K562 (cell line): ENCODE results near the gene HPS3. TPM values are rescaled to one million over a fixed set of nuclear protein-coding genes. Genes with fewer than 3 reads are reported as not detected.

ENCODE experiments used
- BRCA1 ChIP-seq, 2 experiments: fragments of 450-650 bp in 1 of 2; sonication (generic) in 1 of 2; formaldehyde crosslinking in 1 of 2; IDR thresholded peaks; 2 replicates each; pipeline versions ENCODE4 v1.5.0 to v1.6.1; 2017 to 2020; ENCODE audit warnings: mild to moderate bottlenecking in 1 of 2, missing genetic modification reagents in 1 of 2
- ESRRB ChIP-seq: fragments of 250-450 bp; sonication (Bioruptor Pico); IDR thresholded peaks from 2 replicates; pipeline ENCODE4 v1.5.0; 2020; ENCODE audit warnings: mild to moderate bottlenecking, moderate library complexity, borderline replicate concordance
- ETS2 ChIP-seq: IDR thresholded peaks from 2 replicates; pipeline ENCODE4 v1.6.1; 2016; ENCODE audit warnings: borderline replicate concordance, missing genetic modification characterization, mild to moderate bottlenecking, moderate library complexity, missing compliant biosample characterization; ENCODE audit not compliant: poor library complexity, severe bottlenecking
- MAFG ChIP-seq: fragments of 450-650 bp; conservative IDR thresholded peaks from 2 replicates; pipeline ENCODE4 v1.6.1; 2016; ENCODE audit warnings: missing genetic modification characterization, missing compliant biosample characterization
- NONO ChIP-seq, 2 experiments: fragments of 200-400 bp in 1 of 2; fragments of 450-650 bp in 1 of 2; formaldehyde crosslinking in 1 of 2; IDR thresholded peaks; 2 replicates each; pipeline ENCODE4 v1.6.1; 2017; ENCODE audit warnings: low read depth in 2 of 2, mild to moderate bottlenecking in 2 of 2, moderate library complexity in 2 of 2, low read length in 1 of 2
- PURB ChIP-seq: sonication (generic); formaldehyde crosslinking; IDR thresholded peaks from 2 replicates; pipeline ENCODE4 v1.9.0; 2021; ENCODE audit warnings: low read depth, mild to moderate bottlenecking, missing genetic modification reagents
- RNF2 ChIP-seq: sonication (generic); IDR thresholded peaks from 2 replicates; pipeline ENCODE4 v1.6.1; 2016
- SRSF9 ChIP-seq: fragments of 200-400 bp; formaldehyde crosslinking; IDR thresholded peaks from 2 replicates; pipeline ENCODE4 v1.6.1; 2017; ENCODE audit warnings: low read depth, low read length, borderline replicate concordance
- TAF15 ChIP-seq: fragments of 200-400 bp; formaldehyde crosslinking; IDR thresholded peaks from 2 replicates; pipeline ENCODE4 v1.6.1; 2017; ENCODE audit warnings: mild to moderate bottlenecking, low read depth, low read length, moderate library complexity
- ZBTB8A ChIP-seq: fragments of 450-650 bp; IDR thresholded peaks from 2 replicates; pipeline ENCODE4 v1.6.1; 2018; ENCODE audit warnings: mild to moderate bottlenecking, moderate library complexity; ENCODE audit not compliant: partially characterized antibody
- ZNF263 ChIP-seq: sonication (generic); formaldehyde crosslinking; IDR thresholded peaks from 2 replicates; pipeline ENCODE4 v1.8.0; 2022; ENCODE audit warnings: mild to moderate bottlenecking, missing genetic modification reagents, borderline replicate concordance
- polyA plus RNA-seq, 8 experiments: library from polyadenylated mRNA; depleted of rRNA in 4 of 8; stranded (reverse) in 5 of 8; unstranded in 3 of 8; fragments of >200 nt; fragmentation: Nextera tagmentation in 2 of 8; fragmentation: Illumina TruSeq in 1 of 8; extraction: Ambion mirVana in 2 of 8; extraction: Trizol in 1 of 8; gene quantifications; 2 replicates each; pipeline versions ENCODE4 v1.2.1 to v1.2.3, GENCODE V29; 2011 to 2014; ENCODE audit warnings: inconsistent platforms in 1 of 8, missing spikeins in 1 of 8
- total RNA-seq, 7 experiments: library from RNA; depleted of rRNA in 6 of 7; stranded (reverse); fragments of >200 nt in 6 of 7; fragmentation: Illumina TruSeq in 2 of 7; extraction: Trizol in 2 of 7; gene quantifications; 2 replicates each; pipeline versions ENCODE4 v1.2.1 to v1.2.3, GENCODE V29; 2011 to 2021; ENCODE audit warnings: low replicate concordance in 1 of 7
- TF ChIP-seq, protein P1 (sequence below): fragments of 150-350 bp; conservative IDR thresholded peaks from 2 replicates; pipeline ENCODE4 v1.6.1; 2014; ENCODE audit warnings: low read length
- TF ChIP-seq, protein P2 (sequence below), 3 experiments: fragments of 200-800 bp in 1 of 3; sonication (Bioruptor generic) in 1 of 3; sonication (generic) in 1 of 3; formaldehyde crosslinking in 1 of 3; IDR thresholded peaks; 2 replicates each; pipeline versions ENCODE4 v1.6.1 to v1.8.0; 2016 to 2022; ENCODE audit warnings: mild to moderate bottlenecking in 2 of 3, missing compliant biosample characterization in 2 of 3, missing genetic modification characterization in 2 of 3, missing genetic modification reagents in 1 of 3
- TF ChIP-seq, protein P3 (sequence below), 3 experiments: fragments of 200-800 bp in 1 of 3; fragments of 250-450 bp in 1 of 3; fragments of 450-650 bp in 1 of 3; sonication (Bioruptor Pico) in 1 of 3; sonication (Bioruptor generic) in 1 of 3; formaldehyde crosslinking in 1 of 3; IDR thresholded peaks; 2 replicates each; pipeline versions ENCODE4 v1.6.1 to v1.8.0; 2016 to 2022; ENCODE audit warnings: mild to moderate bottlenecking in 2 of 3, missing genetic modification characterization in 2 of 3, missing compliant biosample characterization in 1 of 3, moderate library complexity in 1 of 3
- TF ChIP-seq, protein P4 (sequence below): sonication (generic); formaldehyde crosslinking; IDR thresholded peaks from 2 replicates; pipeline ENCODE4 v1.8.0; 2023; ENCODE audit warnings: mild to moderate bottlenecking, missing genetic modification reagents

Gene HPS3
- total and polyA plus RNA-seq, 9 of the 15 experiments (the other 6 are each of a cell fraction or from before 2014, with no cell fraction given) = 1.2 to 11.3 (median 7.6) TPM

DNA sequence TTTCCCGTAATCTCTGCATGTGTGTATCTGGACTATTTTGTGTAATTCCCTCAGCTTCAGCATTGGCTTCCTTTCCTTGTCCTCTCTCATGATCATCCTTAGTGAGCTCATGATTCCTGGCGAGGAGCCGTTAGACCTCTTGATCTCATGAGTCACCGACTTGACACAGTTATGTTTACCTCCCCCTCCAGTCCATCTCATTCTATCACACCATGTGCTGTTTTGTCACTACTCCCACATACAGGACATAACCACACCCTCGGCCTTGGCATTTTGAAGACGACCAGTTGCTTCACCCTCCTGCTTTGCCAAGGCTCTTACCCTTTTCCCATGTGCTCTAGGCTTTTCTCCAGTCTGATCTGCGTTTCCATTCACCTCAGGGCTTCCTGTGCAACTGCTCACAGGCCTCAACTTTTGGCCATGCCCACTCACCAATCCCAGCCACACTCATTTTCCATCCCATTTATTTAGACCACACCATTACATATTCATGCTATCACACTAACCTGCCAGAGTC lies 50.7 kb downstream of the HPS3 start (continued):
- TF ChIP-seq, protein P1, sequence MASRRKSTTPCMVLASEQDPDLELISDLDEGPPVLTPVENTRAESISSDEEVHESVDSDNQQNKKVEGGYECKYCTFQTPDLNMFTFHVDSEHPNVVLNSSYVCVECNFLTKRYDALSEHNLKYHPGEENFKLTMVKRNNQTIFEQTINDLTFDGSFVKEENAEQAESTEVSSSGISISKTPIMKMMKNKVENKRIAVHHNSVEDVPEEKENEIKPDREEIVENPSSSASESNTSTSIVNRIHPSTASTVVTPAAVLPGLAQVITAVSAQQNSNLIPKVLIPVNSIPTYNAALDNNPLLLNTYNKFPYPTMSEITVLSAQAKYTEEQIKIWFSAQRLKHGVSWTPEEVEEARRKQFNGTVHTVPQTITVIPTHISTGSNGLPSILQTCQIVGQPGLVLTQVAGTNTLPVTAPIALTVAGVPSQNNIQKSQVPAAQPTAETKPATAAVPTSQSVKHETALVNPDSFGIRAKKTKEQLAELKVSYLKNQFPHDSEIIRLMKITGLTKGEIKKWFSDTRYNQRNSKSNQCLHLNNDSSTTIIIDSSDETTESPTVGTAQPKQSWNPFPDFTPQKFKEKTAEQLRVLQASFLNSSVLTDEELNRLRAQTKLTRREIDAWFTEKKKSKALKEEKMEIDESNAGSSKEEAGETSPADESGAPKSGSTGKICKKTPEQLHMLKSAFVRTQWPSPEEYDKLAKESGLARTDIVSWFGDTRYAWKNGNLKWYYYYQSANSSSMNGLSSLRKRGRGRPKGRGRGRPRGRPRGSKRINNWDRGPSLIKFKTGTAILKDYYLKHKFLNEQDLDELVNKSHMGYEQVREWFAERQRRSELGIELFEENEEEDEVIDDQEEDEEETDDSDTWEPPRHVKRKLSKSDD = no peak
- TF ChIP-seq, protein P2, sequence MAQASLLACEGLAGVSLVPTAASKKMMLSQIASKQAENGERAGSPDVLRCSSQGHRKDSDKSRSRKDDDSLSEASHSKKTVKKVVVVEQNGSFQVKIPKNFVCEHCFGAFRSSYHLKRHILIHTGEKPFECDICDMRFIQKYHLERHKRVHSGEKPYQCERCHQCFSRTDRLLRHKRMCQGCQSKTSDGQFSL (CRISPR knock-in tag; IDR thresholded peaks at IDR 0.05) = no peak
- TF ChIP-seq, protein P2 (tag; IDR thresholded peaks at IDR 0.05) = no peak
- no peak for TF ChIP-seq SRSF9
- no peak for TF ChIP-seq ZBTB8A
- TF ChIP-seq, protein P3, sequence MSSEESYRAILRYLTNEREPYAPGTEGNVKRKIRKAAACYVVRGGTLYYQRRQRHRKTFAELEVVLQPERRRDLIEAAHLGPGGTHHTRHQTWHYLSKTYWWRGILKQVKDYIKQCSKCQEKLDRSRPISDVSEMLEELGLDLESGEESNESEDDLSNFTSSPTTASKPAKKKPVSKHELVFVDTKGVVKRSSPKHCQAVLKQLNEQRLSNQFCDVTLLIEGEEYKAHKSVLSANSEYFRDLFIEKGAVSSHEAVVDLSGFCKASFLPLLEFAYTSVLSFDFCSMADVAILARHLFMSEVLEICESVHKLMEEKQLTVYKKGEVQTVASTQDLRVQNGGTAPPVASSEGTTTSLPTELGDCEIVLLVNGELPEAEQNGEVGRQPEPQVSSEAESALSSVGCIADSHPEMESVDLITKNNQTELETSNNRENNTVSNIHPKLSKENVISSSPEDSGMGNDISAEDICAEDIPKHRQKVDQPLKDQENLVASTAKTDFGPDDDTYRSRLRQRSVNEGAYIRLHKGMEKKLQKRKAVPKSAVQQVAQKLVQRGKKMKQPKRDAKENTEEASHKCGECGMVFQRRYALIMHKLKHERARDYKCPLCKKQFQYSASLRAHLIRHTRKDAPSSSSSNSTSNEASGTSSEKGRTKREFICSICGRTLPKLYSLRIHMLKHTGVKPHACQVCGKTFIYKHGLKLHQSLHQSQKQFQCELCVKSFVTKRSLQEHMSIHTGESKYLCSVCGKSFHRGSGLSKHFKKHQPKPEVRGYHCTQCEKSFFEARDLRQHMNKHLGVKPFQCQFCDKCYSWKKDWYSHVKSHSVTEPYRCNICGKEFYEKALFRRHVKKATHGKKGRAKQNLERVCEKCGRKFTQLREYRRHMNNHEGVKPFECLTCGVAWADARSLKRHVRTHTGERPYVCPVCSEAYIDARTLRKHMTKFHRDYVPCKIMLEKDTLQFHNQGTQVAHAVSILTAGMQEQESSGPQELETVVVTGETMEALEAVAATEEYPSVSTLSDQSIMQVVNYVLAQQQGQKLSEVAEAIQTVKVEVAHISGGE (CRISPR knock-in tag; IDR thresholded peaks at IDR 0.05) = 0 out of 6 replicates have a peak, but pooled peaks of 1 of the 3 experiments have one; percentile 38
- no peak for TF ChIP-seq TAF15
- TF ChIP-seq ETS2 = no peak
- no peak for TF ChIP-seq NONO (IDR thresholded peaks at IDR 0.05; ENCODE audit: low read depth in 2 of 2, low read length in 1 of 2)
- TF ChIP-seq MAFG (tag) = peak; percentile 58
- TF ChIP-seq ESRRB = no peak
- TF ChIP-seq BRCA1 (IDR thresholded peaks at IDR 0.05) = no peak
- TF ChIP-seq BRCA1 (CRISPR knock-in tag; IDR thresholded peaks at IDR 0.05) = no peak
- no peak for TF ChIP-seq PURB
- TF ChIP-seq ZNF263 = no peak
- TF ChIP-seq RNF2 = peak; percentile 91
- TF ChIP-seq, protein P4, sequence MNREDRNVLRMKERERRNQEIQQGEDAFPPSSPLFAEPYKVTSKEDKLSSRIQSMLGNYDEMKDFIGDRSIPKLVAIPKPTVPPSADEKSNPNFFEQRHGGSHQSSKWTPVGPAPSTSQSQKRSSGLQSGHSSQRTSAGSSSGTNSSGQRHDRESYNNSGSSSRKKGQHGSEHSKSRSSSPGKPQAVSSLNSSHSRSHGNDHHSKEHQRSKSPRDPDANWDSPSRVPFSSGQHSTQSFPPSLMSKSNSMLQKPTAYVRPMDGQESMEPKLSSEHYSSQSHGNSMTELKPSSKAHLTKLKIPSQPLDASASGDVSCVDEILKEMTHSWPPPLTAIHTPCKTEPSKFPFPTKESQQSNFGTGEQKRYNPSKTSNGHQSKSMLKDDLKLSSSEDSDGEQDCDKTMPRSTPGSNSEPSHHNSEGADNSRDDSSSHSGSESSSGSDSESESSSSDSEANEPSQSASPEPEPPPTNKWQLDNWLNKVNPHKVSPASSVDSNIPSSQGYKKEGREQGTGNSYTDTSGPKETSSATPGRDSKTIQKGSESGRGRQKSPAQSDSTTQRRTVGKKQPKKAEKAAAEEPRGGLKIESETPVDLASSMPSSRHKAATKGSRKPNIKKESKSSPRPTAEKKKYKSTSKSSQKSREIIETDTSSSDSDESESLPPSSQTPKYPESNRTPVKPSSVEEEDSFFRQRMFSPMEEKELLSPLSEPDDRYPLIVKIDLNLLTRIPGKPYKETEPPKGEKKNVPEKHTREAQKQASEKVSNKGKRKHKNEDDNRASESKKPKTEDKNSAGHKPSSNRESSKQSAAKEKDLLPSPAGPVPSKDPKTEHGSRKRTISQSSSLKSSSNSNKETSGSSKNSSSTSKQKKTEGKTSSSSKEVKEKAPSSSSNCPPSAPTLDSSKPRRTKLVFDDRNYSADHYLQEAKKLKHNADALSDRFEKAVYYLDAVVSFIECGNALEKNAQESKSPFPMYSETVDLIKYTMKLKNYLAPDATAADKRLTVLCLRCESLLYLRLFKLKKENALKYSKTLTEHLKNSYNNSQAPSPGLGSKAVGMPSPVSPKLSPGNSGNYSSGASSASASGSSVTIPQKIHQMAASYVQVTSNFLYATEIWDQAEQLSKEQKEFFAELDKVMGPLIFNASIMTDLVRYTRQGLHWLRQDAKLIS = no peak
